Thymus (tissue), 11 donors: ENCODE data around the gene BBIP1. TPM values are rescaled to one million over a fixed set of nuclear protein-coding genes. Genes with fewer than 3 reads are reported as not detected.

Source experiments
- DNase-seq, 9 donors: peaks; one replicate each; pipeline ENCODE4 v3.0.0-alpha.2; 2013; ENCODE audit warnings: low spot score in 9 of 9, low read depth in 6 of 9, missing footprints in 1 of 9
- H3K27ac ChIP-seq, 2 donors: one replicate each; pipeline ENCODE4 v1.5.1; 2013; ENCODE audit warnings: control low read depth in 1 of 2, low read depth in 1 of 2, low read length in 1 of 2, mild to moderate bottlenecking in 1 of 2, moderate library complexity in 1 of 2
- H3K27me3 ChIP-seq, 2 donors: one replicate each; pipeline ENCODE4 v1.5.1; 2013; ENCODE audit warnings: low read length in 1 of 2; ENCODE audit not compliant: control insufficient read depth in 2 of 2, insufficient read depth in 1 of 2
- H3K36me3 ChIP-seq, 2 donors: one replicate each; pipeline ENCODE4 v1.5.1; 2013; ENCODE audit warnings: low read length in 1 of 2, mild to moderate bottlenecking in 1 of 2, moderate library complexity in 1 of 2; ENCODE audit not compliant: control insufficient read depth in 2 of 2, insufficient read depth in 2 of 2
- H3K4me1 ChIP-seq, 2 donors: one replicate each; pipeline ENCODE4 v1.5.1; 2013; ENCODE audit warnings: low read length in 2 of 2; ENCODE audit not compliant: control insufficient read depth in 2 of 2, insufficient read depth in 2 of 2
- H3K4me3 ChIP-seq, 2 donors: one replicate each; pipeline ENCODE4 v1.5.1; 2013; ENCODE audit warnings: low read length in 2 of 2, control low read depth in 1 of 2, mild to moderate bottlenecking in 1 of 2
- H3K9me3 ChIP-seq, 2 donors: one replicate each; pipeline ENCODE4 v1.5.1; 2013; ENCODE audit warnings: low read length in 1 of 2, mild to moderate bottlenecking in 1 of 2; ENCODE audit not compliant: control insufficient read depth in 2 of 2, insufficient read depth in 1 of 2
- WGBS: extraction: QIAGEN DNeasy Blood & Tissue Kit; methylation state at CpG from one replicate; pipeline ENCODE4 v1.1.7; 2013; 5-methylcytosine and 5-hydroxymethylcytosine counted together
- polyA plus RNA-seq: library from polyadenylated mRNA; stranded (reverse); fragments of 200-250 nt; gene quantifications from one replicate; pipeline ENCODE4 v1.2.3, GENCODE V29; 2013
- total RNA-seq: library from RNA; stranded (reverse); fragments of 120-200 nt; gene quantifications from one replicate; pipeline ENCODE4 v1.2.4, GENCODE V29; 2013
- donor health status: healthy.

Gene BBIP1
- total and polyA plus RNA-seq, 2 donors: 25.2 to 43.4 TPM

GRCh38 chr10:110960333-110960712, 41.3 kb upstream of the BBIP1 start:
- H3K36me3 ChIP-seq: no peaks in the 10 kb centered on the region
- no peaks in the 10 kb centered on the region for H3K27me3 ChIP-seq
- no peak overlapping the region for H3K4me3 ChIP-seq
- no peaks in the 10 kb centered on the region for H3K9me3 ChIP-seq
- no peak overlapping the region for H3K27ac ChIP-seq
- WGBS: 43% methylated on average over 1 of the region's 1 CpG
- no peaks in the 10 kb centered on the region for H3K4me1 ChIP-seq
- no peak for DNase-seq

DNA sequence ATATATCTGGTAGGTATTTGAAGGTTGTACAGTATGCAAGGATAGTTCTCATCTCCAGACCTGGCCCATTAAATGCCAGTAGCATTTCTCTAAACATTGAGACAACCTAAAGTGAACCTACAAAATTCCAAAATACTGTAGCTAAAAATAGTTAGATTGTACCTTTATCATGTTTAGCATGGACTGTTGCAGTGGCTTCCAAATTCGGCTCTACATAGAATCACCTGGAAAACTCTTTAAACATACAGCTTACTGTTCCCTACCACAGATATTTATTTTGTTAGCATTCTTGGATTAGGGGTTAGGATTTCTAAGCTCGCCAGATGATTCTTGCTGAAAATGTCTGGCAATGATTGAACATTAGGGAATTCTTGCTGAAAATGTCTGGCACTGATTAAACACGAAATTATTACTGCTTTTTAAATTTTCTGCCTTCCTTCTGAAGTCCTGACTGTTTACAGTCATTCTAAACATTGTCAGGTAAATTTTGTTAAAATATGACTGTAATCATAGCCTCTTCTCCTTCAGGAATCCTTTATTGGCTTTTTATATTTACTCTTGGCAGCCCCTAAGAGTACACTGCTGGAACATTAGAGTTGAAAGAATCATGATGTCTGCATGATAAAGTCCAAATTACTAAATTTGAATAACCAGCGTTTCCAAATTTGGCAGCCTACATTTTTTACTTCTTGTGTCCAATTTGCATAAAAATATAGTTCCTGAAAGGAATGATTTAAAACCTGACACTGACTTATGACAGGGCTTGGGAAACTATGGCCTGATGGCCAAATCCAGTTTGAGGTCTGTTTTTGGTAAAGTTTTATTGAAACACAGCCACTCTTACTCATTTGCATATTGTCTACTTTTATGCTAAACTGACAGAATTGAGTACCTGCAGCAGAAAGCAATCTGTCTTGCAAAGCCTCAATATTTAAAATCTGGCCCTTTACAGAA, 40.7 kb upstream of the BBIP1 start:
- no peak overlapping the region for H3K27ac ChIP-seq
- H3K4me3 ChIP-seq: no peak overlapping the region
- DNase-seq: no peak
- H3K9me3 ChIP-seq: no peaks in the 10 kb centered on the region
- no peaks in the 10 kb centered on the region for H3K27me3 ChIP-seq
- H3K36me3 ChIP-seq: no peaks in the 10 kb centered on the region
- no peaks in the 10 kb centered on the region for H3K4me1 ChIP-seq
- WGBS: 95% methylated on average over 4 of the region's 4 CpGs

GRCh38 chr10:110957606-110958005, 38.6 kb upstream of the BBIP1 start:
- peaks cover 0 to under 1% of the 10 kb centered on the region in 2 donors for H3K36me3 ChIP-seq
- 96% methylated on average over 1 of the region's 1 CpG for WGBS
- H3K4me3 ChIP-seq: no peak overlapping the region
- no peak for DNase-seq
- H3K4me1 ChIP-seq: no peaks in the 10 kb centered on the region
- no peaks in the 10 kb centered on the region for H3K27me3 ChIP-seq
- H3K27ac ChIP-seq: no peak overlapping the region
- no peaks in the 10 kb centered on the region for H3K9me3 ChIP-seq

DNA sequence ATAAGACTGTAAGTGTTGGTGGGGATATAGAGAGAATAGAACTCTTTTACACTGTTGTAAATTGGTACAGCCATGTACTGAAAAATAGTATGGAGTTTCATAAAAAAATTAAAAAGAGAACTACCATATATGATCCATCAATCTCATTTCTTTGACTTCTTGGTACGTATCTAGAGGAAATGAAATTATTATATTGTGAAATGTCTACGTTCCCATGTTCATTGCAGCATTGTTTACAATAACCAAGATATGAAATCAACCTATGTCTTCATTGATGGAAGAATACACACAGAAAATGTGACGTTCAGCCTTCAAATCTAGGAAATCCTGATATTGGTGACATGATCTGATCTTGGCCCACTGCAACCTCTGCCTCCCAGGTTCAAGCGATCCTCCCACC, 32.4 kb upstream of the BBIP1 start:
- peaks cover 2 to 7% of the 10 kb centered on the region in 2 donors for H3K36me3 ChIP-seq
- no peaks in the 10 kb centered on the region for H3K9me3 ChIP-seq
- no peaks in the 10 kb centered on the region for H3K4me1 ChIP-seq
- H3K4me3 ChIP-seq: no peak overlapping the region
- H3K27me3 ChIP-seq: no peaks in the 10 kb centered on the region
- 97% methylated on average over 4 of the region's 4 CpGs for WGBS
- no peak for DNase-seq
- H3K27ac ChIP-seq: no peak overlapping the region

GRCh38 chr10:110947061-110947595, 28.1 kb upstream of the BBIP1 start:
- H3K36me3 ChIP-seq: peaks cover 4 to 6% of the 10 kb centered on the region in 2 donors
- no peak for DNase-seq
- H3K4me1 ChIP-seq: no peaks in the 10 kb centered on the region
- no peaks in the 10 kb centered on the region for H3K9me3 ChIP-seq
- H3K27ac ChIP-seq: no peak overlapping the region
- no peaks in the 10 kb centered on the region for H3K27me3 ChIP-seq
- WGBS: 81% methylated on average over 4 of the region's 4 CpGs
- no peak overlapping the region for H3K4me3 ChIP-seq

DNA sequence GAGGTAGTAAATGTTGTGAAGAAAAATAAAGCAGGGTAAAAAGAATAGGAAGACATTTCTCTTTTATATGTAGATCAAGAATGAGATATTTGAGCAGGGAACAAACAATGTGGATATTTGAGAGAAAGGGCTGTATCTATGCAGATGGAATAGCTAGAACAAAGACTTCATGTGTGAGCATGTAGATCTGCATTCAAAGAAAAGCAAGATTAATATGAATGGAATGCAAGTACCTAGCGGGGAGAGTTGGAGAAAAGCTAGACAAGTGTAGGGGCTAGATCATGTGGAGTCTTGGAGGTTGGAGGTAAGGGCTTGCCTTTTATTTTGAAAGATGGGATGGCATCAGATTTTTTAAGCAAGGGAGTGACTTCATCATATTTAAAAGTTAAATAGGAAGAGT, 27.5 kb upstream of the BBIP1 start:
- Histone ChIP-seq H3K4me3 (no peak overlapping the region), H3K4me1 (no peaks in the 10 kb centered on the region), H3K27ac (no peak overlapping the region), H3K36me3 (peaks cover 4 to 6% of the 10 kb centered on the region in 2 donors), H3K9me3 (no peaks in the 10 kb centered on the region), H3K27me3 (no peaks in the 10 kb centered on the region)
- no peak for DNase-seq
- WGBS: 97% methylated on average over 1 of the region's 1 CpG

- peaks cover 4 to 9% of the 10 kb centered on the region in 2 donors for H3K36me3 ChIP-seq
- DNase-seq: no peak
- 99% methylated on average over 5 of the region's 5 CpGs for WGBS
- no peaks in the 10 kb centered on the region for H3K27me3 ChIP-seq
- no peaks in the 10 kb centered on the region for H3K4me1 ChIP-seq
- no peak overlapping the region for H3K27ac ChIP-seq
- H3K4me3 ChIP-seq: no peak overlapping the region
- H3K9me3 ChIP-seq: no peaks in the 10 kb centered on the region
Observed at GRCh38 chr10:110944792-110945396, 25.9 kb upstream of the BBIP1 start.

DNA sequence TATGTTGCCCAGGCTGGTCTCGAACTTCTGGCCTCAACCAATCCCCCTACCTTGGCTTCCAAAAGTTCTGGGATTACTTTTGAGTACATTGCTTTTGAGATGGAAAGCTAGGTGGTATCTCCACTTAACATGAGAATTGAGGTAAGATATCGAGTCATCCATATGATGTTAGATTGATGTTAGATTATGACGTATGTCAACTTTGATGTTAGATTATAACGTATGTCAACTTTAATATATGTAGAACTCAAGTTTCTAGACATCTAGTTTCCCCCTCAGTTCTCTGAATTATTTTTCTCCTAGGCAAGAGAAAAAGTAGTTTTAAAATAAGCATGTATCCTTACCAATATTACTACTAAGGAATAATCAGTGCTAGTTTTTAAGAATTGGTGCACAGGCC, 20.4 kb upstream of the BBIP1 start:
- Histone ChIP-seq H3K9me3 (no peaks in the 10 kb centered on the region), H3K36me3 (peaks cover 4% of the 10 kb centered on the region in 2 donors), H3K27ac (no peak overlapping the region), H3K4me3 (no peak overlapping the region), H3K27me3 (no peaks in the 10 kb centered on the region), H3K4me1 (no peaks in the 10 kb centered on the region)
- no peak for DNase-seq
- 97% methylated on average over 4 of the region's 4 CpGs for WGBS

GRCh38 chr10:110936757-110937156, 17.8 kb upstream of the BBIP1 start:
- H3K27me3 ChIP-seq: no peaks in the 10 kb centered on the region
- H3K9me3 ChIP-seq: no peaks in the 10 kb centered on the region
- H3K4me1 ChIP-seq: no peaks in the 10 kb centered on the region
- H3K4me3 ChIP-seq: no peak overlapping the region
- peaks cover 4% of the 10 kb centered on the region in 2 donors for H3K36me3 ChIP-seq
- DNase-seq: no peak
- no peak overlapping the region for H3K27ac ChIP-seq
- WGBS: 98% methylated on average over 18 of the region's 18 CpGs
